T-helper 17 cell (primary cell): Measurements from ENCODE around the gene SCN9A. TPM values are rescaled to one million over a fixed set of nuclear protein-coding genes. Genes with fewer than 3 reads are reported as not detected.
"Not testable (repeated sequence)": the region's sequence is repeated elsewhere in the genome, so short reads cannot be mapped to it uniquely, and the experiment has no call there.

Source experiments
- ATAC-seq: fragments of 150-1000 bp; cut with Tn5 transposase; 2 replicates; pipeline ENCODE4 v1.10.0; 2021; ENCODE audit warnings: mild to moderate bottlenecking, moderate library complexity
- DNase-seq, 3 donors: peaks; one replicate each; pipeline versions ENCODE4 v3.0.0 to v3.0.0-alpha.2; 2020 to 2021
- H3K9me3 ChIP-seq: one replicate; pipeline ENCODE4 v1.7.0; 2013; ENCODE audit warnings: low read length, mild to moderate bottlenecking; ENCODE audit not compliant: control insufficient read depth, poor library complexity, severe bottlenecking
- H3K27ac Mint-ChIP-seq: one replicate; pipeline ENCODE4 v1.8.0; 2022; ENCODE audit warnings: mild to moderate bottlenecking, moderate library complexity, mixed read lengths
- H3K27me3 Mint-ChIP-seq: one replicate; pipeline ENCODE4 v1.8.0; 2022; ENCODE audit warnings: mixed read lengths
- H3K36me3 Mint-ChIP-seq: one replicate; pipeline ENCODE4 v1.8.0; 2022; ENCODE audit warnings: low read depth, mixed read lengths
- H3K4me1 Mint-ChIP-seq: one replicate; pipeline ENCODE4 v1.8.0; 2022; ENCODE audit warnings: mild to moderate bottlenecking, mixed read lengths
- H3K4me3 Mint-ChIP-seq: one replicate; pipeline ENCODE4 v1.8.0; 2022; ENCODE audit warnings: mild to moderate bottlenecking, moderate library complexity, mixed read lengths
- total RNA-seq, 4 donors: library from RNA in 2 of 4; stranded (reverse) in 2 of 4; gene quantifications; one replicate each; pipeline ENCODE4 v1.2.3 and lab custom pipeline; 2022 to 2026

SCN9A gene
- total RNA-seq, 2 donors from 2014 or later: 0.21 TPM; not detected in 1

GRCh38 chr2:166240387-166241313, 135.1 kb downstream of the SCN9A start:
- ATAC-seq: no peak
- H3K9me3 ChIP-seq: no peaks in the 10 kb centered on the region
- Mint-ChIP-seq H3K4me1 (no peaks in the 10 kb centered on the region), H3K36me3 (peaks cover 2% of the 10 kb centered on the region), H3K4me3 (no peak overlapping the region), H3K27me3 (no peaks in the 10 kb centered on the region), H3K27ac (no peak overlapping the region)
- DNase-seq: no peak

DNA sequence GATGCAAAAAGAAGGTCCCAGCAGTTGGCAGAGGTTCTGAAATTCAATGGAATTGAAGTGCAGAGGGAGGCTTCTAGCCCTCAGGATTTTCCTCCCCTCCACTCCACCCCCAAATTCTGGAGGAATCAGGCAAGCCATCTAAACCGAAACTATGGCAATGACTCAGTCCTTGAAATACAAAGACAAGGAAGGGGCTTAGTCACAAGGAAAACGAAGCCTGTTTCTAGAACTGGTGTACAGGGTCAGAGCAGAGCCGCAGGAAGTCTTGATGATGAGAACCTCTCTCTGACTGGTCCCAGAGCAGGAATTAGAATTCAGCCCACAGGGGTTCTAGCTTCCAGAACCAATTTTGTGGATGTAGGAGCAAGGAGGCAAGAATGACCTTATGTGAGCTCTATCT, 136.2 kb downstream of the SCN9A start:
- Mint-ChIP-seq H3K36me3 (peaks cover 1% of the 10 kb centered on the region), H3K4me1 (no peaks in the 10 kb centered on the region), H3K4me3 (no peak overlapping the region), H3K27me3 (no peaks in the 10 kb centered on the region), H3K27ac (no peak overlapping the region)
- no peak for ATAC-seq
- DNase-seq: no peak
- H3K9me3 ChIP-seq: no peaks in the 10 kb centered on the region

DNA sequence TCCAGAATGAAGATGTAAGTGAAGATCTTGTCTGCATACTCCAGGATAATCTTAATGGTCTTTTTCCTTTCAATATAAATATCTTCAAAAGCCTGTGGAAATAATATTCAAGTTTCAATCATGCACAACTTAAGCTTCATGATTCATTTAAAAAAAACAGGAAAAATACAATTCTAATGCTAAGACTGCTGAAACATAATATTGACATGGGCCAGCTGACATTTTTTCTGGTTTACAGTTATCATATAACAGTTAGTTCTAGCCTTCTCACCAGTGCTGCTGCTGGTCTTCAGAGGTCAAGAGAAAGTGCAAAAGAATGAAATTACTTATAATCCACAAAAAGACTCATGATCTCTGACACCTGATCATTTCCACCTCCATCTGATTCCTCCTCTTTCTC, 137.6 kb downstream of the SCN9A start:
- Mint-ChIP-seq H3K36me3 (no peaks in the 10 kb centered on the region), H3K27ac (no peak overlapping the region), H3K4me3 (no peak overlapping the region), H3K4me1 (no peaks in the 10 kb centered on the region), H3K27me3 (no peaks in the 10 kb centered on the region)
- ATAC-seq: no peak
- DNase-seq: no peak
- no peaks in the 10 kb centered on the region for H3K9me3 ChIP-seq

GRCh38 chr2:166234112-166234846, 141.5 kb downstream of the SCN9A start:
- DNase-seq: no peak
- H3K27ac Mint-ChIP-seq: no peak overlapping the region
- no peak for ATAC-seq
- H3K9me3 ChIP-seq: no peaks in the 10 kb centered on the region
- H3K4me3 Mint-ChIP-seq: no peak overlapping the region
- H3K36me3 Mint-ChIP-seq: no peaks in the 10 kb centered on the region
- no peaks in the 10 kb centered on the region for H3K27me3 Mint-ChIP-seq
- no peaks in the 10 kb centered on the region for H3K4me1 Mint-ChIP-seq

DNA sequence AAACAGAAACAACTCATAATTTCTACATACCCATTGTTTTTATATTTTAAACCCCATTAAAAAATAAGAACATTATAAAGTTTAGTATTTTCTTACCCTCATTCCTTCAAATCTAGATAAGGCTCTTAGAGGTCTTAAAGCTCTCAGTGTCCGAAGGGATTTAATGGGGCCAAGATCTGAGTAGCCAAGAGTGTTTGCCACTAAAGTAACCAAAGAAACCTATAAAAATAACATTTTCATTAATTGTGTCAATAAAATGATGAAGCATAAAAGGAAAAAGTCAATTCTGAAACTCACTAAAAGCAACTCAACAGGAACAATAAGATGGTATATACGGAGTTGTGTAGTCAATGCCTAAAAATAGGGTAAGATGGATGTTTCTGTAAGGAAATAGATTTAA, 142.5 kb downstream of the SCN9A start:
- Mint-ChIP-seq H3K4me1 (no peaks in the 10 kb centered on the region), H3K36me3 (no peaks in the 10 kb centered on the region), H3K27ac (no peak overlapping the region), H3K27me3 (no peaks in the 10 kb centered on the region), H3K4me3 (no peak overlapping the region)
- DNase-seq (no peak), ATAC-seq (no peak)
- no peaks in the 10 kb centered on the region for H3K9me3 ChIP-seq

GRCh38 chr2:166230724-166231070, 145.0 kb downstream of the SCN9A start:
- Mint-ChIP-seq H3K4me1 (no peaks in the 10 kb centered on the region), H3K27me3 (no peaks in the 10 kb centered on the region), H3K27ac (no peak overlapping the region), H3K4me3 (no peak overlapping the region), H3K36me3 (no peaks in the 10 kb centered on the region)
- DNase-seq (no peak), ATAC-seq (no peak)
- H3K9me3 ChIP-seq: no peaks in the 10 kb centered on the region

DNA sequence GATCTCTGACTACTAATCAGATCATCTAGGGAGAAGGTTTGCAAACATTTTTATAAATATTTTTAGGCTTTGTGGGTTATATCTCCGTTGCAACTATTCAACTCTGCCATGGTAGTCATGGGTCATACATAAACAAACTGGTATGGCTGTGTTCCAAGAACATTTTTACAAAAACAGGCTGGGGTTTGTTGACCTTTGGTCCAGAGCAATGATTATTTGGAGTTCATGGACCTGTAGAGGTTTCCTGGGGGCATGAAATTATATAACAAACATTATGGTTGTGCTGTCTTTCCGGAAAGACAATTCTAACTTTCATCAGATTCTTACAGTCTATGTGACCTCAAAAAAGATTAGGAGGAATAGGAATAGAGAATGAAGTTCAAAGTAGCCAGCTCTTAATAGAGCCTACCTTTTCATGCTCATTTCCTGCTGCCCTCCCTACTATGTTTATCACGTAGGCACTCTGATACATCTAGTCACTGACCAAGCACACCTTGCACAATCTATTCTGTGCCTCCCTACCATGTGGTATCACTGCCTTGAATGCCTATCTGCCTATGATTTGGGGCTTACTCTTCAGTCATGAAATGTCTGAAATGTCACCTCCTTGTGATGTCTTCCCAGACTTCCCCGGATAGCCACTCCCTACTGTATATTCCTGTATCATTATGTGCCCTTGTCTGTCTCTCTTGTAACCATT, 145.6 kb downstream of the SCN9A start:
- ATAC-seq: no peak
- H3K36me3 Mint-ChIP-seq: no peaks in the 10 kb centered on the region
- no peaks in the 10 kb centered on the region for H3K9me3 ChIP-seq
- no peaks in the 10 kb centered on the region for H3K4me1 Mint-ChIP-seq
- DNase-seq: no peak
- no peak overlapping the region for H3K4me3 Mint-ChIP-seq
- H3K27ac Mint-ChIP-seq: no peak overlapping the region
- no peaks in the 10 kb centered on the region for H3K27me3 Mint-ChIP-seq

GRCh38 chr2:166229678-166230023, 146.1 kb downstream of the SCN9A start:
- no peaks in the 10 kb centered on the region for H3K9me3 ChIP-seq
- DNase-seq: no peak
- no peaks in the 10 kb centered on the region for H3K27me3 Mint-ChIP-seq
- no peak overlapping the region for H3K4me3 Mint-ChIP-seq
- H3K27ac Mint-ChIP-seq: no peak overlapping the region
- no peak for ATAC-seq
- H3K36me3 Mint-ChIP-seq: no peaks in the 10 kb centered on the region
- H3K4me1 Mint-ChIP-seq: no peaks in the 10 kb centered on the region

DNA sequence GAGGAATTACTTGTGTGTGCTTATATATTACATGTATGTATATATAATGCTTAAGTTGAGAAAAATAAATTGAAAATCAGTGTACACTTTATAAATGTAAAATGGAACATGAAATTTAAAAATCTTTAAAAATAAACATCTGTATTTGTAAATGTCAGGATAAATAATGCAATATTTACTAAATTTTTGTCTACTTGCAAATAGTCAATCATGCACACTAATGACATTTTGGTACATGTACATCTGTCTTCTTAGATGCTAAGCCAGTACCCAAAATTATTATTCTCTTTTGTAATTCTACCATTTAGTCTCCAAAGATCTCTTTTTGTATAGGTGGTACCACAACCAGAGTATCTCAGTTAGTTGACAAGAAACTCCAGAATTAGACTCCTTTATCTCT, 151.5 kb downstream of the SCN9A start:
- Mint-ChIP-seq H3K4me1 (no peaks in the 10 kb centered on the region), H3K27me3 (no peaks in the 10 kb centered on the region), H3K27ac (no peak overlapping the region), H3K4me3 (no peak overlapping the region), H3K36me3 (no peaks in the 10 kb centered on the region)
- no peaks in the 10 kb centered on the region for H3K9me3 ChIP-seq
- DNase-seq (no peak), ATAC-seq (no peak)

DNA sequence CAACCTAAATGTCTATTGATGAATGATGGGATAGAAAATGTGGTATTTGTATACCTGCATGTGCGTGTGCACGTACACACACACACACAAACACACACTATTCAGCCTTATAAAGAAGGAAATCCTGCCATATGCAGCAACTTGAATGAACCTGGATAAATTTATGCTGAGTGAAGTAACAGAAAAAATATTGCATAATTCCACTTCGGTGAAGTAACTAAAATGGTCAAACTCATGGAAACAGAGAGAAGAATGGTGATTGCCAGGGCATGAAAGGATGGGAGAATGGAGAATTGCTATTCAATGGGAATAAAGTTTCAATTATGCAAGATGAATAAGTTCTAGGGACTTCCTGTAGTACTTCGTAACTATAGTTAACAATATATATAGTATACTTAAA, 152.4 kb downstream of the SCN9A start:
- Mint-ChIP-seq H3K4me3 (no peak overlapping the region), H3K36me3 (no peaks in the 10 kb centered on the region), H3K27ac (no peak overlapping the region), H3K4me1 (no peaks in the 10 kb centered on the region), H3K27me3 (no peaks in the 10 kb centered on the region)
- no peaks in the 10 kb centered on the region for H3K9me3 ChIP-seq
- ATAC-seq (no peak), DNase-seq (no peak)

DNA sequence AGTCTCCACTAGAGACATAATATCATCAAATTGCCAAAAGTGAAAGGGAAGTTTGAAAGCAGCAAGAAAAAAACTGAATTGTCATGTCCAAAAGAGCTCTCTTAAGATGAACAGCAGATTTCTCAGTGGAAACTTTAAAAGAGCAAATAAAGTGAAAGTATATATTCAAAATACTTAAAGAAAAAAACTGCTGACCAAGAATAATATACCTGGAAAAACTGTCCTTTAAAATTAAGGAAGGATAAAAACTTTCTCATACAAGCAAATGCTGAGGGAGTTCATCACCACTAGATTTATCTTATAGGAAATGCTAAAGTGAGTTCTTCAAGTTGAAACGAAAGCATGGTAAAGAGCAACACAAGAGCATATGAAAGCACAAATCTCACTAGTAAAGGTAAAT, 164.7 kb downstream of the SCN9A start:
- Mint-ChIP-seq H3K4me1 (no peaks in the 10 kb centered on the region), H3K27ac (no peak overlapping the region), H3K27me3 (no peaks in the 10 kb centered on the region), H3K4me3 (no peak overlapping the region), H3K36me3 (no peaks in the 10 kb centered on the region)
- DNase-seq (no peak), ATAC-seq (no peak)
- H3K9me3 ChIP-seq: no peaks in the 10 kb centered on the region

GRCh38 chr2:166209944-166210343, 165.8 kb downstream of the SCN9A start:
- H3K9me3 ChIP-seq, H3K4me1 Mint-ChIP-seq, H3K27ac Mint-ChIP-seq, ATAC-seq, H3K27me3 Mint-ChIP-seq, H3K4me3 Mint-ChIP-seq, H3K36me3 Mint-ChIP-seq, DNase-seq: not testable (repeated sequence)

DNA sequence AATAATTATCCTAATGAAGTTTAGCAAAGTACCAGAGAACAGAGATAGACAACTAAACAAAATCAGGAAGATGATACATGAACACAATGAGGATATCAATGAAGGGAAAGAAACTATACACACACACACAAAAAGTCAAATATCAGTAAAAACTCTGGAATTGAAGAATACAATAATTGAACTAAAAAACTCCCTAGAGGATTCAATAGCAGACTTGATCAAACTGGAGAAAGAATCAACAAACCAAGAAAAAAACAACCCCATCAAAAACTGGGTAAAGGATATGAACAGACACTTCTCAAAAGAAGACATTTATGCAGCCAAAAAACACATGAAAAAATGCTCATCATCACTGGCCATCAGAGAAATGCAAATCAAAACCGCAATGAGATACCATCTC, 166.4 kb downstream of the SCN9A start:
- not testable (repeated sequence) for H3K9me3 ChIP-seq, H3K4me1 Mint-ChIP-seq, H3K27me3 Mint-ChIP-seq, DNase-seq, ATAC-seq, H3K4me3 Mint-ChIP-seq, H3K36me3 Mint-ChIP-seq, H3K27ac Mint-ChIP-seq
